Measurements from ENCODE around the gene AFF2.

AFF2 gene

GRCh38 chrX:148995661-148996060 is 495.2 kb downstream of the AFF2 start:
- H3K9me3 ChIP-seq (ENCODE audit: control insufficient read depth in 2 of 2, low read length in 2 of 2), result no peaks in the 10 kb centered on the region
- H3K36me3 ChIP-seq (ENCODE audit: control insufficient read depth in 2 of 2, insufficient read depth in 2 of 2, low read length in 2 of 2), result no peaks in the 10 kb centered on the region
- H3K4me3 ChIP-seq (ENCODE audit: low read length in 2 of 2), result no peak overlapping the region
- H3K27me3 ChIP-seq (ENCODE audit: control insufficient read depth in 1 of 2, insufficient read depth in 2 of 2, low read length in 2 of 2), result no peaks in the 10 kb centered on the region
- H3K27ac ChIP-seq (ENCODE audit: low read length), result no peak overlapping the region
- no peak overlapping the region for H3K9ac ChIP-seq (ENCODE audit: low read length in 2 of 2)
- H3K4me1 ChIP-seq (ENCODE audit: control insufficient read depth, insufficient read depth, low read length), result no peaks in the 10 kb centered on the region

DNA sequence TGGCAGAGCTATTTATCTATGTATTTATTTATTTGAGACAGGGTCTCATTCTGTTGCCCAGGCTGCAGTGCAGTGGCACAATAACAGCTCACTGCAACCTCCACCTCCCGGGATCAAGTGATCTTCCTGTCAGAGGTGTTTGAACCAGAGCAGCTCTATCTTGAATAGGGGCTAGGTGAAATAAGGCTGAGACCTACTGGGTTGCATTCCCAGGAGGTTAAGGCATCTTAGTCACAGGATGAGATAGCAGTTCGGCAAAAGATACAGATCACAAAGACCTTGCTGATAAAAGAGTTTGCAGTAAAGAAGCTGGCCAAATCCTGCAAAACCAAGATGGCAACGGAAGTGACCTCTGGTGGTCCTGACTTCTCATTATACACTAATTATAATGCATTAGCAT is 501.9 kb downstream of the AFF2 start:
- Histone ChIP-seq H3K4me1 (ENCODE audit: control insufficient read depth, insufficient read depth, low read length) (no peaks in the 10 kb centered on the region), H3K4me3 (ENCODE audit: low read length in 2 of 2) (no peak overlapping the region), H3K9me3 (ENCODE audit: control insufficient read depth in 2 of 2, low read length in 2 of 2) (no peaks in the 10 kb centered on the region), H3K36me3 (ENCODE audit: control insufficient read depth in 2 of 2, insufficient read depth in 2 of 2, low read length in 2 of 2) (no peaks in the 10 kb centered on the region), H3K27ac (ENCODE audit: low read length) (no peak overlapping the region), H3K27me3 (ENCODE audit: control insufficient read depth in 1 of 2, insufficient read depth in 2 of 2, low read length in 2 of 2) (no peaks in the 10 kb centered on the region), H3K9ac (ENCODE audit: low read length in 2 of 2) (no peak overlapping the region)

DNA sequence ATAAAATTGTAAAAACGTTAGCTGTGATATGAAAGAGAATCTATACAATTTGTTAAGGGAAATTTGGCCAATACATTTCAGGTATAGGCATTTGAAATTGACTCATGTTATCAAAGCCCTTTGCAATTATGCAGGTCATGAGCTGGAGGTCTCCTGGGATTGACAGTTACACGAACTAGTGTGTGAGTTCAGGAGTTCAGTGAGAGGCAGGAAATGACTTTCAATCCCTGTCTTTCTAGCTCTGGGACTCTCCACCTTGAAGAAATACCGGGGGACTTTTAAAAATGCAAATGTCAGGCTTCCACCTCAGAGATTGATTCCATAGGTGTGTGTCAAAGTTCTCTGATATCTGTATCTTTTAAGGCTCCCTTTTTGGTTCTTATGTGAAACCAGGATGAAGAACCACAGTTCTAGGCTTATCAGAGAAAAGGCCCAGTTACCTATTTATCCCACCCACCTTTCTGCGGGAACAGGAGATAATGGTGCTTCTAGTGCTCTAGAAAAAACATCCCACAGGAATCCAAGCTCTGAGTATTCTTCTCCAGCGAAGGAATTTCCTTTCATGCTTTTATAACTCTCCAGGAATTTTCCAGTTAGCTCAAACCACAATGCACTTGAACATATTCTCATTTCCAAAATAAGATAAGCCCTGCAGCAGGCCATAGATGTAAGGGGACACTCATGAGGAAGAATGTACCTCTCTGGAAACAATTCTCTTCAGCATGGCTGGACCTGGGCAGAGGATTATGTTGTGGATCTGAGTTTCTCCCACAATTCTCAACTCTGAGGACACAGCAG is 503.6 kb downstream of the AFF2 start:
- H3K27ac ChIP-seq (ENCODE audit: low read length), result no peak overlapping the region
- no peaks in the 10 kb centered on the region for H3K4me1 ChIP-seq (ENCODE audit: control insufficient read depth, insufficient read depth, low read length)
- no peaks in the 10 kb centered on the region for H3K9me3 ChIP-seq (ENCODE audit: control insufficient read depth in 2 of 2, low read length in 2 of 2)
- H3K36me3 ChIP-seq (ENCODE audit: control insufficient read depth in 2 of 2, insufficient read depth in 2 of 2, low read length in 2 of 2), result no peaks in the 10 kb centered on the region
- no peak overlapping the region for H3K4me3 ChIP-seq (ENCODE audit: low read length in 2 of 2)
- H3K9ac ChIP-seq (ENCODE audit: low read length in 2 of 2), result no peak overlapping the region
- H3K27me3 ChIP-seq (ENCODE audit: control insufficient read depth in 1 of 2, insufficient read depth in 2 of 2, low read length in 2 of 2), result no peaks in the 10 kb centered on the region

DNA sequence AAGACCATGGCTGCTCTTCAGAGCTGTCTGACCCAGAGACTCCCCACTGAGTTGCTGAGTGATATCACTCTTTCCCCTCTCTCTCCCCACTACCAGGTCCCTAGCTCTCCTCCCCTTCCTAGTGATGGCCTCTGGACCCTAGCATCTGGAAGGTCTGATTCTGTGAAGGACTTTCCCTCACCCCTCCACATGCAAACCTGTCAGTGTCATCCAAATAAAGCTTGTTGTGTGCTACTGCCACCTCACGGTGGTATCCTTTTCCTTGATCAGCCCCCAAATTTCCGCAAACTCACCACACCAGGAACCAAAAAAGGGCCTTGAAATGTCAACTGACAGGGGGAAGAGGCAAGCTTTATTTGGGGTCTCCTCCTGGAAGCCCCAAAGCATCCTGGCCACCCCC is 504.5 kb downstream of the AFF2 start:
- no peaks in the 10 kb centered on the region for H3K36me3 ChIP-seq (ENCODE audit: control insufficient read depth in 2 of 2, insufficient read depth in 2 of 2, low read length in 2 of 2)
- H3K27me3 ChIP-seq (ENCODE audit: control insufficient read depth in 1 of 2, insufficient read depth in 2 of 2, low read length in 2 of 2), result no peaks in the 10 kb centered on the region
- H3K27ac ChIP-seq (ENCODE audit: low read length), result no peak overlapping the region
- no peak overlapping the region for H3K4me3 ChIP-seq (ENCODE audit: low read length in 2 of 2)
- no peaks in the 10 kb centered on the region for H3K9me3 ChIP-seq (ENCODE audit: control insufficient read depth in 2 of 2, low read length in 2 of 2)
- no peaks in the 10 kb centered on the region for H3K4me1 ChIP-seq (ENCODE audit: control insufficient read depth, insufficient read depth, low read length)
- H3K9ac ChIP-seq (ENCODE audit: low read length in 2 of 2), result no peak overlapping the region

- Histone ChIP-seq H3K4me1 (ENCODE audit: control insufficient read depth, insufficient read depth, low read length) (no peaks in the 10 kb centered on the region), H3K36me3 (ENCODE audit: control insufficient read depth in 2 of 2, insufficient read depth in 2 of 2, low read length in 2 of 2) (no peaks in the 10 kb centered on the region), H3K4me3 (ENCODE audit: low read length in 2 of 2) (no peak overlapping the region), H3K9ac (ENCODE audit: low read length in 2 of 2) (no peak overlapping the region), H3K27me3 (ENCODE audit: control insufficient read depth in 1 of 2, insufficient read depth in 2 of 2, low read length in 2 of 2) (no peaks in the 10 kb centered on the region), H3K27ac (ENCODE audit: low read length) (no peak overlapping the region), H3K9me3 (ENCODE audit: control insufficient read depth in 2 of 2, low read length in 2 of 2) (no peaks in the 10 kb centered on the region)
These were observed 505.8 kb downstream of the AFF2 start for GRCh38 chrX:149006235-149006634.

- Histone ChIP-seq H3K27me3 (ENCODE audit: control insufficient read depth in 1 of 2, insufficient read depth in 2 of 2, low read length in 2 of 2) (no peaks in the 10 kb centered on the region), H3K36me3 (ENCODE audit: control insufficient read depth in 2 of 2, insufficient read depth in 2 of 2, low read length in 2 of 2) (no peaks in the 10 kb centered on the region), H3K9ac (ENCODE audit: low read length in 2 of 2) (no peak overlapping the region), H3K9me3 (ENCODE audit: control insufficient read depth in 2 of 2, low read length in 2 of 2) (no peaks in the 10 kb centered on the region), H3K27ac (ENCODE audit: low read length) (no peak overlapping the region), H3K4me3 (ENCODE audit: low read length in 2 of 2) (no peak overlapping the region), H3K4me1 (ENCODE audit: control insufficient read depth, insufficient read depth, low read length) (no peaks in the 10 kb centered on the region)
These were observed 507.0 kb downstream of the AFF2 start for GRCh38 chrX:149007423-149007822.

- Histone ChIP-seq H3K27me3 (ENCODE audit: control insufficient read depth in 1 of 2, insufficient read depth in 2 of 2, low read length in 2 of 2) (no peaks in the 10 kb centered on the region), H3K36me3 (ENCODE audit: control insufficient read depth in 2 of 2, insufficient read depth in 2 of 2, low read length in 2 of 2) (no peaks in the 10 kb centered on the region), H3K27ac (ENCODE audit: low read length) (no peak overlapping the region), H3K9me3 (ENCODE audit: control insufficient read depth in 2 of 2, low read length in 2 of 2) (no peaks in the 10 kb centered on the region), H3K4me1 (ENCODE audit: control insufficient read depth, insufficient read depth, low read length) (no peaks in the 10 kb centered on the region), H3K4me3 (ENCODE audit: low read length in 2 of 2) (no peak overlapping the region), H3K9ac (ENCODE audit: low read length in 2 of 2) (no peak overlapping the region)
These were observed 509.8 kb downstream of the AFF2 start for GRCh38 chrX:149010013-149010852.

GRCh38 chrX:149010853-149011224 is 510.4 kb downstream of the AFF2 start:
- H3K4me1 ChIP-seq (ENCODE audit: control insufficient read depth, insufficient read depth, low read length), result no peaks in the 10 kb centered on the region
- no peak overlapping the region for H3K9ac ChIP-seq (ENCODE audit: low read length in 2 of 2)
- no peaks in the 10 kb centered on the region for H3K36me3 ChIP-seq (ENCODE audit: control insufficient read depth in 2 of 2, insufficient read depth in 2 of 2, low read length in 2 of 2)
- H3K4me3 ChIP-seq (ENCODE audit: low read length in 2 of 2), result no peak overlapping the region
- H3K9me3 ChIP-seq (ENCODE audit: control insufficient read depth in 2 of 2, low read length in 2 of 2), result no peaks in the 10 kb centered on the region
- no peak overlapping the region for H3K27ac ChIP-seq (ENCODE audit: low read length)
- H3K27me3 ChIP-seq (ENCODE audit: control insufficient read depth in 1 of 2, insufficient read depth in 2 of 2, low read length in 2 of 2), result no peaks in the 10 kb centered on the region

GRCh38 chrX:149013081-149013480 is 512.7 kb downstream of the AFF2 start:
- Histone ChIP-seq H3K36me3 (ENCODE audit: control insufficient read depth in 2 of 2, insufficient read depth in 2 of 2, low read length in 2 of 2) (no peaks in the 10 kb centered on the region), H3K27ac (ENCODE audit: low read length) (no peak overlapping the region), H3K27me3 (ENCODE audit: control insufficient read depth in 1 of 2, insufficient read depth in 2 of 2, low read length in 2 of 2) (no peaks in the 10 kb centered on the region), H3K9ac (ENCODE audit: low read length in 2 of 2) (no peak overlapping the region), H3K4me1 (ENCODE audit: control insufficient read depth, insufficient read depth, low read length) (no peaks in the 10 kb centered on the region), H3K9me3 (ENCODE audit: control insufficient read depth in 2 of 2, low read length in 2 of 2) (no peaks in the 10 kb centered on the region), H3K4me3 (ENCODE audit: low read length in 2 of 2) (no peak overlapping the region)

- H3K36me3 ChIP-seq (ENCODE audit: control insufficient read depth in 2 of 2, insufficient read depth in 2 of 2, low read length in 2 of 2), result no peaks in the 10 kb centered on the region
- peaks cover 3 to 5% of the 10 kb centered on the region in 2 donors for H3K9me3 ChIP-seq (ENCODE audit: control insufficient read depth in 2 of 2, low read length in 2 of 2)
- no peaks in the 10 kb centered on the region for H3K27me3 ChIP-seq (ENCODE audit: control insufficient read depth in 1 of 2, insufficient read depth in 2 of 2, low read length in 2 of 2)
- H3K9ac ChIP-seq (ENCODE audit: low read length in 2 of 2), result no peak overlapping the region
- no peak overlapping the region for H3K27ac ChIP-seq (ENCODE audit: low read length)
- no peak overlapping the region for H3K4me3 ChIP-seq (ENCODE audit: low read length in 2 of 2)
- no peaks in the 10 kb centered on the region for H3K4me1 ChIP-seq (ENCODE audit: control insufficient read depth, insufficient read depth, low read length)
These were observed 520.7 kb downstream of the AFF2 start for GRCh38 chrX:149021159-149021558.

GRCh38 chrX:149022485-149022884 is 522.1 kb downstream of the AFF2 start:
- no peaks in the 10 kb centered on the region for H3K36me3 ChIP-seq (ENCODE audit: control insufficient read depth in 2 of 2, insufficient read depth in 2 of 2, low read length in 2 of 2)
- H3K9ac ChIP-seq (ENCODE audit: low read length in 2 of 2), result no peak overlapping the region
- H3K27me3 ChIP-seq (ENCODE audit: control insufficient read depth in 1 of 2, insufficient read depth in 2 of 2, low read length in 2 of 2), result no peaks in the 10 kb centered on the region
- H3K27ac ChIP-seq (ENCODE audit: low read length), result no peak overlapping the region
- no peak overlapping the region for H3K4me3 ChIP-seq (ENCODE audit: low read length in 2 of 2)
- no peaks in the 10 kb centered on the region for H3K4me1 ChIP-seq (ENCODE audit: control insufficient read depth, insufficient read depth, low read length)
- H3K9me3 ChIP-seq (ENCODE audit: control insufficient read depth in 2 of 2, low read length in 2 of 2), result peaks cover 3 to 5% of the 10 kb centered on the region in 2 donors
